ENCODE results near the gene LSAMP.
"Not testable (repeated sequence)": the region's sequence is repeated elsewhere in the genome, so short reads cannot be mapped to it uniquely, and the experiment has no call there.

Gene LSAMP

GRCh38 chr3:115788921-115789470 lies 656.3 kb downstream of the LSAMP start:
- Histone ChIP-seq H3K9me3 (ENCODE audit: control insufficient read depth, insufficient read depth, low read length) (no peaks in the 10 kb centered on the region; the same call in 1 of the 2 replicates), H3K9ac (ENCODE audit: low read depth, low read length) (no peak overlapping the region), H3K4me1 (ENCODE audit: insufficient read depth, low read length) (peaks cover 14% of the 10 kb centered on the region; the same call in 1 of the 2 replicates), H3K36me3 (ENCODE audit: insufficient read depth, low read length) (no peaks in the 10 kb centered on the region)

DNA sequence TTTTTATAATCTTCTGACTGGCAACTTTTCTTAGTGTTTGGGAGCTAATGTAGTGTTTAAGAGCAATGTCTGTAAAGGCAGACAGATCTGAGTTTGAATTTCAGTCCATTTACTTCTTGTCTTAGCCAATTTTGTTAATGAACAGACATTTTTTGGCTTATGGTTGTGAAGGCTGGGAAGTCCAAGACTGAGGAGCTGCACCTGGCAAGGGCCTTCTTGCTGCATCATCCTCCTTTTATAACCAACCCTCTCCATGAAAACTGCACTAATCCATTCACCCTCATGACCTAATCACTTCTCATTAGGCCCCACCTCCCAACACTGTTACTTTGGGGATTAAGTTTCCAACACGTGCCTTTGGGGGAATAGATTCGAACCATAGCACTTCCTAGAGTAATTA lies 657.5 kb downstream of the LSAMP start:
- Histone ChIP-seq H3K9me3 (ENCODE audit: control insufficient read depth, insufficient read depth, low read length) (no peaks in the 10 kb centered on the region; the same call in 1 of the 2 replicates), H3K4me1 (ENCODE audit: insufficient read depth, low read length) (peaks cover 10% of the 10 kb centered on the region; the same call in 1 of the 2 replicates), H3K36me3 (ENCODE audit: insufficient read depth, low read length) (no peaks in the 10 kb centered on the region), H3K9ac (ENCODE audit: low read depth, low read length) (no peak overlapping the region)

DNA sequence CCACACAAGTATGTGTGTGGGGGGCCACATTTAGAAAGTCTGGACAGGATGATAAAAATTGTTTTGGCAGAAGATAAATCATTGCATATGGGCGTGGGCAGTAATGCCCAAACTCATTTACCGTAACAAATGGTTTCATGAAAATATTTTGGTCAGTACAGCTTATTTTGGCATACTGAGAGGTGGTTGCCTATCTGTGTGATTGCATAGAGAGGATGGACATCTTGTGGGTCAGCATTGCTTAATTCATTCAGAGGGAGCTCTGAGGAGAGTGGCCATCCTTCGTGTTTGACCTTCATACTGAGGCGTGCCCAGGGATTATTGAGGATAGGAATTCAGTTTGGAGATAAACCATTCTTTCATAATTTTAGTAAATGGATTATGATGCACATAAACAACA lies 659.5 kb downstream of the LSAMP start:
- Histone ChIP-seq H3K9me3 (ENCODE audit: control insufficient read depth, insufficient read depth, low read length) (no peaks in the 10 kb centered on the region), H3K4me1 (ENCODE audit: insufficient read depth, low read length) (peaks cover 9% of the 10 kb centered on the region; the same call in 1 of the 2 replicates), H3K9ac (ENCODE audit: low read depth, low read length) (no peak overlapping the region)

GRCh38 chr3:115784739-115785536 lies 660.3 kb downstream of the LSAMP start:
- H3K9ac ChIP-seq (ENCODE audit: low read depth, low read length): peak overlapping the region; percentile 68; the same call in 1 of the 2 replicates
- H3K4me1 ChIP-seq (ENCODE audit: insufficient read depth, low read length): peaks cover 9% of the 10 kb centered on the region; the same call in 1 of the 2 replicates
- no peaks in the 10 kb centered on the region for H3K9me3 ChIP-seq (ENCODE audit: control insufficient read depth, insufficient read depth, low read length)
- H3K36me3 ChIP-seq (ENCODE audit: insufficient read depth, low read length): no peaks in the 10 kb centered on the region

More for the DNA sequence above, 659.5 kb downstream of the LSAMP start:
- H3K36me3 ChIP-seq (ENCODE audit: insufficient read depth, low read length): no peaks in the 10 kb centered on the region

- H3K4me1 ChIP-seq (ENCODE audit: insufficient read depth, low read length): peaks cover 9% of the 10 kb centered on the region; the same call in 1 of the 2 replicates
- peak overlapping the region; percentile 68 for H3K9ac ChIP-seq (ENCODE audit: low read depth, low read length)
- H3K9me3 ChIP-seq (ENCODE audit: control insufficient read depth, insufficient read depth, low read length): no peaks in the 10 kb centered on the region
Measured at GRCh38 chr3:115783938-115784738, 661.1 kb downstream of the LSAMP start.

DNA sequence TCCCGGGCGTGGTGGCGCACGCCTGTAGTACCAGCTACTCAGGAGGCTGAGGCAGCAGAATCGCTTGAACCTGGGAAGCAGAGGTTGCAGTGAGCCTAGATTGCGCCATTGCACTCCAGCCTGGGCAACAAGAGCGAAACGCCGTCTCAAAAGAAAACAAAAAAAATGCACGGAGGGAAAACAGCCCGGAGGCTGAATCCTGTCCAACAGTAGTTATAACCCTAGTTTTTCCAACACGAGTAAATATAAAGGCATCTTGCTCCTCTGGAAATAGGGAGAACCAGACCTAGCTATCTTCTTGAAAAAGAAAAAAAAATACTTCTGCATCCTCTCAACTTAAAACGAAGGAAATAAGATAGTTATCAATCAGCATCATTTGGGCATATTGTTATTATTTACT lies 661.9 kb downstream of the LSAMP start:
- H3K4me1 ChIP-seq (ENCODE audit: insufficient read depth, low read length); H3K36me3 ChIP-seq (ENCODE audit: insufficient read depth, low read length); H3K9me3 ChIP-seq (ENCODE audit: control insufficient read depth, insufficient read depth, low read length): not testable (repeated sequence)
- peak overlapping the region; percentile 68; the same call in 1 of the 2 replicates for H3K9ac ChIP-seq (ENCODE audit: low read depth, low read length)

More at GRCh38 chr3:115783938-115784738, 661.1 kb downstream of the LSAMP start:
- H3K36me3 ChIP-seq (ENCODE audit: insufficient read depth, low read length): no peaks in the 10 kb centered on the region

DNA sequence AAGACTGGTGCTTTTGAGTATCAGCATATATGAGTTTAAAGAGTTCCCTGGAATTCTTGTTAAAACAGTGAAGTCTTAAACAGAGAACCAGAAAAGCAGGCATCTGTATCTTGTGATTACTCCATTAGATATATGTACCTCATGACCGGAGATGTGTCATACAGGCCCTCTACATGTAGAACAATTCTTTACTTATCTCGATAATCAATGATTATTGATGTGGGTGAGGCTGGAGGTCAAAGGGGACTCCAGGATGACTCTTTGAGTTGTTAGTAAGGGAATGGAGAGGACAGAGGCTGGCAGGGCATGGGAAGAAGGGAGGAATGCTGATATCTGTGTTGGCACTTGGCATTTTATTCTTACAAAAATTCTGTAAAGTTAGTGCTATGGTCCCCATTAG lies 666.3 kb downstream of the LSAMP start:
- Histone ChIP-seq H3K9ac (ENCODE audit: low read depth, low read length) (no peak overlapping the region), H3K4me1 (ENCODE audit: insufficient read depth, low read length) (no peaks in the 10 kb centered on the region), H3K9me3 (ENCODE audit: control insufficient read depth, insufficient read depth, low read length) (no peaks in the 10 kb centered on the region), H3K36me3 (ENCODE audit: insufficient read depth, low read length) (no peaks in the 10 kb centered on the region)

DNA sequence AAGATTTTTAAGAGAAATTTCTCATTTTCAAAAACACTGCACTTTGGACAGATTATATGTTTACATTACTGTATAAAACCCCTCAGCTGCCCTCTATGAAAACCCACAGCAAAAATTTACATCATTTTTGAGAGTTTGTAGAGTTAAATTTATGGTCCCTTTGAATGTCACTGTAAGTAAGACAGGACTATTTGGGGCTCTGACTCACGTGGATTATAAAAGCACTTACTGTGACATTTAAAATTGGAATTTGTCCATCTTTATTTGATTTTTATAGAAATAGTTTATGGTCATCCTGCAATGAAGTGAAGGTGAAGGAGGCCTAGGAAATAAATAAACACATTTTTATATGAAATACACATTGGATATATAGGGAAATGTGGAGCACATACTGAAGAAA lies 672.3 kb downstream of the LSAMP start:
- Histone ChIP-seq H3K36me3 (ENCODE audit: insufficient read depth, low read length) (no peaks in the 10 kb centered on the region), H3K9ac (ENCODE audit: low read depth, low read length) (no peak overlapping the region), H3K9me3 (ENCODE audit: control insufficient read depth, insufficient read depth, low read length) (no peaks in the 10 kb centered on the region), H3K4me1 (ENCODE audit: insufficient read depth, low read length) (no peaks in the 10 kb centered on the region)

DNA sequence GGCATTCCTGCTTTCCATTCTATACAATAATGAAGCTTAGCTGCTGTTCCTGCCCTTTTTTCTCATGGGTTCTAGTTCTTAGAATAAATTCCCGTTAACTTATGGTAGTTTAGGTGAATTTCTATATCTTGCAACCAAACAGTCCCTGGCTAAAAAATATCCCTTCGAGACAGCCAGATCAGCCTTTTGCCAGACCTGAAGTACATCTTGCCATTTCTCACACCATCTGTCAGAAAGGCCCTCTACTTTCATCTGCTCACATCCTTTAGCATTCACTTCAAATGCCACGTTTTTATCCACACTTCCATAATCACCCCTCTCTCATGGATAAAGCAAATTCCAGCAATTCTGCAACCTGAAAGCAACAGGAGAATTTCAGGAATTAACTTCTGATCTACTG lies 676.6 kb downstream of the LSAMP start:
- no peak overlapping the region for H3K9ac ChIP-seq (ENCODE audit: low read depth, low read length)
- peaks cover 14% of the 10 kb centered on the region for H3K4me1 ChIP-seq (ENCODE audit: insufficient read depth, low read length)
- H3K9me3 ChIP-seq (ENCODE audit: control insufficient read depth, insufficient read depth, low read length): no peaks in the 10 kb centered on the region
- no peaks in the 10 kb centered on the region for H3K36me3 ChIP-seq (ENCODE audit: insufficient read depth, low read length)

DNA sequence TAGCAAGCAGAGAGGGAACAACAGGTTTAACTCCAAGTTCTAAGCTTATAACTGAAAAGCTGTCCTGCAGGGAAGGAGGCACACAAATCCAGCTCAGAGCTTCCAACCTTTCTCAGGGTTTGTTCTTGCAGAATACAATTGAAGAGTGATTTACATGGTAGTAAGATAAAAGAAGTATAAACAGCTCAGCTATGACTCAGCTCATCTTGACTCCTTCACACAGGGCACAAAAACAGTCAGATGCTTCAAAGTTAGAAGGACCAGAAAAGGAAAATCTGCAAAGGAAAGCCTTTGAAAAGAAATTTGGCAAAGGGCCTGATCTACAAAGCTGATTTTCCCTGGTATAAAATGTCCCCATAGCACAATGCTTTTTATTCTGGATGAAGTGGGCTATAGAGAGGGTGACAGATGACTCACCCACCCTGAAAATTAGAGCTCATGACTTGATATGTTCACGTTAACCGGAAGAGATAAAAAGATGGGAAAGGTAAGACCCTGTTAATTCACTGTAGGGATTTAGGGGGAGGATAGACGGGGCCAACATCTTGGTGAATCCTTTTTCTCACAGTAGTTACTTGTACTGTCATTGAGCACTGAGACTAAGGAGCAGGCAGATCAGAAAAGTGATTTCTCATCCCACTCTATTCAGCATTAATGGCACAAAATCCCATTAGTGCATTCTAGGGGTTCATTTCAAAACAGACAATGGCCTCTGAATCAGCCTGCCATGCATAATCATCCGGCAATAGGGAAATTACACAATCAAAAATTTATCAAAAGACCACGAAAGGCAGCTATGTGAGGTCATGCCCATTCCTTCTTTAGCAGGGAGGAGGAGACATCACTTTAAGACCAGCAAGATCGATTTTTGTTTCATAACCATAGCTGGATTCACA lies 678.5 kb downstream of the LSAMP start:
- H3K36me3 ChIP-seq (ENCODE audit: insufficient read depth, low read length): no peaks in the 10 kb centered on the region
- H3K9ac ChIP-seq (ENCODE audit: low read depth, low read length): no peak overlapping the region
- peaks cover 14% of the 10 kb centered on the region for H3K4me1 ChIP-seq (ENCODE audit: insufficient read depth, low read length)
- H3K9me3 ChIP-seq (ENCODE audit: control insufficient read depth, insufficient read depth, low read length): no peaks in the 10 kb centered on the region

GRCh38 chr3:115761927-115762305 lies 683.4 kb downstream of the LSAMP start:
- Histone ChIP-seq H3K36me3 (ENCODE audit: insufficient read depth, low read length) (no peaks in the 10 kb centered on the region), H3K9me3 (ENCODE audit: control insufficient read depth, insufficient read depth, low read length) (no peaks in the 10 kb centered on the region), H3K9ac (ENCODE audit: low read depth, low read length) (no peak overlapping the region), H3K4me1 (ENCODE audit: insufficient read depth, low read length) (peaks cover 11% of the 10 kb centered on the region)

- H3K9ac ChIP-seq (ENCODE audit: low read depth, low read length): no peak overlapping the region
- no peaks in the 10 kb centered on the region for H3K9me3 ChIP-seq (ENCODE audit: control insufficient read depth, insufficient read depth, low read length)
Measured at GRCh38 chr3:115760716-115761115, 684.6 kb downstream of the LSAMP start.

GRCh38 chr3:115758076-115758763 lies 687.1 kb downstream of the LSAMP start:
- Histone ChIP-seq H3K4me1 (ENCODE audit: insufficient read depth, low read length) (no peaks in the 10 kb centered on the region), H3K9ac (ENCODE audit: low read depth, low read length) (no peak overlapping the region), H3K9me3 (ENCODE audit: control insufficient read depth, insufficient read depth, low read length) (no peaks in the 10 kb centered on the region), H3K36me3 (ENCODE audit: insufficient read depth, low read length) (no peaks in the 10 kb centered on the region)

More at GRCh38 chr3:115760716-115761115, 684.6 kb downstream of the LSAMP start:
- Histone ChIP-seq H3K4me1 (ENCODE audit: insufficient read depth, low read length) (no peaks in the 10 kb centered on the region), H3K36me3 (ENCODE audit: insufficient read depth, low read length) (no peaks in the 10 kb centered on the region)

All from ES-I3 (cell line).